Breast epithelium (tissue), 3 donors: ENCODE measurements around the gene USP17L17.
"Not testable (repeated sequence)": the region's sequence is repeated elsewhere in the genome, so short reads cannot be mapped to it uniquely, and the experiment has no call there.

Experiments
- POLR2A ChIP-seq: fragments of 450-650 bp; IDR thresholded peaks from one replicate; pipeline ENCODE4 v1.6.1; 2016; ENCODE audit warnings: antibody characterized with exemption, mild to moderate bottlenecking, moderate library complexity
- POLR2AphosphoS5 ChIP-seq, 3 donors: sonication (generic); formaldehyde crosslinking; IDR thresholded peaks; one replicate each; pipeline ENCODE4 v1.6.1; 2017; ENCODE audit warnings: antibody characterized with exemption in 3 of 3
- TF ChIP-seq, protein P1 (sequence below), 3 donors: fragments of 450-650 bp; IDR thresholded peaks; one replicate each; pipeline ENCODE4 v1.5.1; 2016 to 2017; ENCODE audit warnings: antibody characterized with exemption in 3 of 3, mild to moderate bottlenecking in 3 of 3, moderate library complexity in 3 of 3

DNA sequence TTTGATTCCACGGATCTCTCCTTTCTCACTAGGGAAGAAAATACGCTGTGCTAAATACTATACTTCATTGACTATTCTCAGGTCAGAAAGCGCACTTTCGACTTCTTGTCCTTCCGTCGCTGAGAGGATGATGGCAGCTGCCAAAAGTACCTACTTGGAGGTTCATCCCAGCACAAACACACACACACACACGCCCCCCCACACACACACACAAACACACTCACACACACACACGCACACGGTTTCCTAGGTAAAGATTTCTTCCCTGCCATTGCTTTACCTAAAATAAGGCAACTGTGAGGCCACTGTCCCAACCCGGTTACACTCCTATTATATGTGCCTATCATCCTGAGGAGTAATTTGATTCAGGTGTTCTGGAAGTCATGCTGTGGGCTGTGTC, 28.0 kb downstream of the USP17L17 start:
- not testable (repeated sequence) for TF ChIP-seq POLR2AphosphoS5 (IDR thresholded peaks at IDR 0.05); POLR2A
- TF ChIP-seq, protein P1, sequence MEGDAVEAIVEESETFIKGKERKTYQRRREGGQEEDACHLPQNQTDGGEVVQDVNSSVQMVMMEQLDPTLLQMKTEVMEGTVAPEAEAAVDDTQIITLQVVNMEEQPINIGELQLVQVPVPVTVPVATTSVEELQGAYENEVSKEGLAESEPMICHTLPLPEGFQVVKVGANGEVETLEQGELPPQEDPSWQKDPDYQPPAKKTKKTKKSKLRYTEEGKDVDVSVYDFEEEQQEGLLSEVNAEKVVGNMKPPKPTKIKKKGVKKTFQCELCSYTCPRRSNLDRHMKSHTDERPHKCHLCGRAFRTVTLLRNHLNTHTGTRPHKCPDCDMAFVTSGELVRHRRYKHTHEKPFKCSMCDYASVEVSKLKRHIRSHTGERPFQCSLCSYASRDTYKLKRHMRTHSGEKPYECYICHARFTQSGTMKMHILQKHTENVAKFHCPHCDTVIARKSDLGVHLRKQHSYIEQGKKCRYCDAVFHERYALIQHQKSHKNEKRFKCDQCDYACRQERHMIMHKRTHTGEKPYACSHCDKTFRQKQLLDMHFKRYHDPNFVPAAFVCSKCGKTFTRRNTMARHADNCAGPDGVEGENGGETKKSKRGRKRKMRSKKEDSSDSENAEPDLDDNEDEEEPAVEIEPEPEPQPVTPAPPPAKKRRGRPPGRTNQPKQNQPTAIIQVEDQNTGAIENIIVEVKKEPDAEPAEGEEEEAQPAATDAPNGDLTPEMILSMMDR (IDR thresholded peaks at IDR 0.05) = not testable (repeated sequence)
